SIG-M5 treated with dmso at 0.1 percent for 504 hours (cell line): ENCODE data around the gene P2RX3.
"Not testable (repeated sequence)": the region's sequence is repeated elsewhere in the genome, so short reads cannot be mapped to it uniquely, and the experiment has no call there.

Experiments used
- DNase-seq: peaks from one replicate; lab custom pipeline; 2025; ENCODE audit not compliant: unreplicated experiment; lab: John Stamatoyannopoulos, UW

The P2RX3 gene

DNA sequence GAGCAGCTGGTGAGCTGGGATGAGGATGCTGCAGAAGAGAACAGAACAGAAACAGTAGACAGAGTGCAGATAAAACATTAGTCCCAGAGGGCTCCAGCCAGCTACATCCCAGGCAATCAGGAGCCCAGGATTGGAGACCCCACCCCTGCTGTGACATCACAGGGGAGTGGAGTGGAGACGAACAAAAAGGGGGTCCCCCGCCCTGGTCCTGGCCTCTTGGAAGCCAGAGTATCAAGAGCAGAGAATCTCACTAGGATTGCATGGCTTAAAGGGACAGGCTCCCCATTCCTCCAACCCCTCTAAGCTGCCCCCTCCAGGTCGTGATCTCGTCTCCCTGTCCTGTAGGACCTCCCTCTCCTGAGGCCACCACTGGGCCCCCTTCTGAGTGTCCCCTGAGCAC is at the start of gene P2RX3:
Gene P2RX3 (plus strand): TSS at position 211 of the 400 bp plus-strand sequence. CDS start 199 bp downstream, outside the sequence.
- no peak for DNase-seq

DNA sequence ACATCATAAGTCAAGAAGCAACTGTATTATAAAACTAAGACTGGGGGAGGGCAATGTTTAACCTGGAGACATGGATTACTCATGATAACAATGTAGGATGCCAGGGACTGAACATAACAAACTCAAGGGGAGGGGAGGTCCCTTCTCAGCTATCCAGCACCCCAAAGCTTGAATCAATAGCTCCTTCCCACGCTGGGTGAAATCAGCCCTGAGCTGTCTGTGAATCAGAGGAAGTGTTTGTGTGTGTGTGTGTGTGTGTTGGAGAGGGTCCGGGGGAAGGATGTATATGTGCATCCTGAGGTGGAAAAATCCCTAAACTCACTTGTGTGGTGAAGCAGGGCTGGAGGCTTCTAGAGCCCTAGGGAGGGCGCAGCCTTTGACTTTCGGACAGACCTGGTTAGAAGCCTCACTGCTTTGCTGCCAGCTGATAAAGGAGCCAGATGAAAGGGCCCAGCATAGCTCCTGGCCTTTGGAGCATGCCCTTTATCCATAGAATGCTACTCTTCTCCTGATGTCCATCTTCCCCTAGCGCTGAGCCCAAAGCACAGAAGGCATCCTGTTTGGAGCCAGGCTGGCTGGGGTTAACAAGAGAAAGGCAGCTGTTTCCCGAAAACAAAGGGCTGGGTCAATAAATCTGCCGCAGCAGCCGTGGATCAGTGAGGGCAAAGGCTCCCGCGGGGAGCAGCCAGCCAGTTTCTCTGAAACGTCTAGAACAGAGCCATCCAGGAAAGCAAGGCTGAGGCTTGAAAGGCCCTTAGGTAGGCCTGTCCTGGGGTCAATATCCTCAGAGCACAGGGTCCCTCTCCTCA is 49.2 kb upstream of the P2RX3 start:
- DNase-seq, result no peak

DNA sequence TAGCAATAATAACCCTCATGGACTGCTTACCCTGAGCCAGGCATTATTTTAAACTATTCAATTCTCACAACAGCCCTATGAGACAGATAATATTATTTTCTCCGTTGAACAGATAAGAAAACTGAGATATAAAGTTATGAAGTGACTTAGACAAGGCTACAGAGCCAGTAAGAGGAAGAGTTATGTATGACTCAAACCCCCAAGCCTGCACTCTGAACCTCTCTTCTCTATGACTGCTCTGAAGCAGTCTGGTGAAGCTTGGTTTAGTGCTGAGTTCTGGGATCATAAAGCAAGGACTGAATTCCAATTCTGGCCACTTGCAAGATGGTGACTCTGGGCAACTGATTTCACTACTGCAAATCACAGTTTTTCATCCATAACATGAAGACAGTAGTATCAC is 47.9 kb upstream of the P2RX3 start:
- DNase-seq, result no peak

DNA sequence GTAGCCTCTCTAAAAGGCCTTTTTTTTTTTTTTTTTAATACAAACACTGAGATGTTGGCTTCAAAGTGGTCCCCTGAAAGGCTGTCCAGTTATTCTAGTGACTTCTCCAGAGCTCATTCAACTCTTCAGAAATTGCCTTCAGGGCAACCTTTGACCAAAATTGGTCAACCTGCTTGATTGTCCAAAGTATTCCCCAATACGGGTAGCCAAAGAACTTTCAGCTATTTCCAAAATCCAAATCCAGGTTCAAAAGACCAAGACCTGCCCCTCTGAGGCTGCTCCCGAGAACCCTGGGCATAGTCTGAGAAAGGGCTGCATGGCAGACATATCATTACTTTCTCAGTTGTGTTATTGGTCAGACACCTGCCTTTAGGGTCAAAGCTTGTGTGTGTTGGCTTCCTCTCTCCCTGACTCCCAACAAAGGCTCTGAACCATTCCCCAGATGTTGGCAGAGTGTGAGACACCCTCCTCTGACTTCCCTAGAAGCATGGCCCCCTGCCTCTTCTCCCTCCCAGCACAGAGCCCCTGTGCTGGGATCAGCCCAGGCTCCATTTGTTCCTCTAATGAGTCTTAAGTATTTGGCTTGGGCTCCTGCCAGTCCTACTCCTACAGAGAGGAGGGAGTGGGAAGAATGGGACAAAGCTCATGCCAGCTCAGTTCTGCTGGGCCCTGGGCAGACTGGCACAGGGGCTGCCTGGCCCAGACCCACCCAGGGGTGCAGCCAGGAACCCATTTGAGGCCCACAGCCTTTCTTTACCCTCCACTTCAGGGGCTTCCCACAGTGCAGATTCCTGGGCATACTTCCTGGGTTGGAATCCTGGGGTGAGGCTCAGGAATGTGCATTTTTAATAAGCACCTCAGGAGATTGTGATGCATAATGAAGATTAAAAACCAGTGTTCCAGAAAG is 43.7 kb upstream of the P2RX3 start:
- DNase-seq, result no peak

DNA sequence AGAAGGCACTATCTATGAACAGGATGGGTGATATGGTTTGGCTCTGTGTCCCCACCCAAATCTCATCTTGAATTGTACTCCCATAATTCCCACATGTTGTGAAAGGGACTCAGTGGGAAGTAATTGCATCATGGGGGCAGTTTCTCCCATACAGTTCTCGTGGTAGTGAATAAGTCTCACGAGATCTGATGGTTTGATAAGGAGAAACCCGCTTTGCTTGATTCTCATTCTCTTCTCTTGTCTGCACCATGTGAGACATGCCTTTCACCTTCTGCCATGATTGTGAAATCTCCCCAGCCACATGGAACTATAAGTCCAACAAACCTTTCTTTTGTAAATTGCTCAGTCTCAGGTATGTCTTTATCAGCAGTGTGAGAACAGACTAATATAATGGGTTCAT is 41.9 kb upstream of the P2RX3 start:
- DNase-seq, result not testable (repeated sequence)

DNA sequence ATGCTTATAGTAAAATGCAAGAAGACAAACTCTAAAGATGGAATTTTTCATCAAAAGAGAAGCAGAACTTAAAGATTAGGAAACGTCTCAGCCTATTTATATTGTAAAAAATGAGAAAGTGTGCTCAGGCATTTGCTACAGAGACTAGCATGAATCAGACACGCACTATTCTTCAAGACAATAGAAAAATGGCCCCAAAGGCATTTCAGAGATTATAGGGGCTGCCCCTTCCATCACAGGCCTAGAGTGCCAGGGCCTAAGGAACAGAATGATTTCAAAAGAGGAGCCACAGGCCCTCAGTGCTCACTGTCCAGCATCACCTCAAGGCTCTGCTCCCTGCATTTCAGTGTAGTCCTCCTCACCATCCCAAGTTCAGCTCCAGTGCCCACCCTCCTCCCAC is 40.9 kb upstream of the P2RX3 start:
- no peak for DNase-seq

DNA sequence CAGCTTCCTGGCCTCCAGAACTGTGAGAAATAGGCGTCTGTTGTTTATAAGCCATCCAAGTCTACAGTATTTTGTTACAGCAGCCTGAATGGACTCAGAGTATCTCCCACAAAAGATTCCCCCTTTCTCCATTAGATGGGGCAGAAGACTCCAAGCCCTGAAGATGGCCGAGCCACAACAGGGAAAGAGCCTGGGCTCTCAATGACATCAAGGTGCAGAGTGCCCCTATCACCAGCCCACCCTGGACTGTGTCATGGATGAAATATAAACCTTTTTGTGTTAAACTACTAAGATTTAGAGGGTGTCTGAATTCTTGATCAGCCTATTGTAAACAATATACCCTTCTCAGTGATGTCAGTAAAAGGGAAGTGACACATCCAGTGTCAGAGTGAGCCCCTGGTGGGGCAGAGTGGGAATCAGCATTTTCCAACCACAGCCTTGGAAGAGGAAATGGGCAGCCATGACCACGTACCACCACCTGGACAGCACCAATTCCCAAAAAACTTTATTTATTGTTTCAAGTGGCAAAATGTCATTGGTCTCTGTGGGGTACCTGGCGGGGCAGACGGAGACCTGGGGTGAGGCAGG is 38.9 kb upstream of the P2RX3 start:
- DNase-seq, result no peak

DNA sequence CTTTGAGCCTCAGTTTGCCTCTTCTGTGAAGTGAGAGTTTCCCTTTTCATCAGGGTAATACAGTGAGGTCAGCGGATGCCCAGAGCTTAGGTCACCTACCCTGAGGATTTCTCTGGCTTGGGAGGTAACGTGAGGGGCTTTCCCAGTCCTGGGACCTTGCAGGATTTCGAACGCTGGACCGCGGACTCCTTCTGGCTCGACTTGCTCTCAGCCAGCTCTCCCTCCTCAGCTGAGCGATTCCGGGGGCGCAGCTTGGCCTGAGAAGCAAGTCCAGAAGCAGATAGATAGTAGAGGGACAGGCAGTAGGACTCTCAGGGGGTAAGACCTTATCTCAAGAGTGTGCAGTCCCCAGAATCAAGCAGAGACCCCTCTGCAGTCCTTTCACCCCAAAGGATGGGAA is 37.4 kb upstream of the P2RX3 start:
- DNase-seq, result no peak

DNA sequence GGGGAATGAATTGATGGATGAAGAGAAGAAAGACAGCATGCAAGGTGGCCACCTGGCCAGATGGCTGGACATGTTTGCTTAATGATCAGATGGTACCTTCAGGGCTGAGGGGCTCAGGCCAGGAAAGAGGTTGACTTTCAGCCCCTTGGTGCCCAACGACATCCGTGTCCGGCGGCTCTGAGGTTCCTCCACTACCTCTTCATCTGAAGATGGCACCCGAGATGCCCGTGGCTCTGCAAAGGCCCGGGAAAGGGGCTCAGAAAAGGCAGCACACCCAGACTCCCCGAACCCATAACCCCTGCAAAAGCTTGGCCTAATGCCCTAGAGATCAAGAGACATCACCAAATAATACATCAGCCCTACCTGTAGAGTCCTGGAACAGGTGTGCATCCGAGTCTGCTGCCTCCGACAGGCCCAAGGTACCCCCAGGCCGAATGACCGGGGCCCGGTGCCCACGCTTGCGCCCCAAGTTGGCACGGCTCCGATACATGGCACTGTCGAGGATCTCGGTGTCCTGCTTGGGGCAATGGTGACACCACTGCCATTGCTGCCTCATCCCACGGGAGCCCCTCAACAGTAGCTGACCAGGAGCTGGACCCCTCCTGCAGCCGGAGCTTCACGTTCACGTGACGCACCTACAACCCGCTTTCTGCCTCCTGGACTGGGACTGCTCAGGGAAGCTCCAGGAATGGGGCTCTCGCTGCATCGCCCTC is 36.3 kb upstream of the P2RX3 start:
- DNase-seq, result no peak

DNA sequence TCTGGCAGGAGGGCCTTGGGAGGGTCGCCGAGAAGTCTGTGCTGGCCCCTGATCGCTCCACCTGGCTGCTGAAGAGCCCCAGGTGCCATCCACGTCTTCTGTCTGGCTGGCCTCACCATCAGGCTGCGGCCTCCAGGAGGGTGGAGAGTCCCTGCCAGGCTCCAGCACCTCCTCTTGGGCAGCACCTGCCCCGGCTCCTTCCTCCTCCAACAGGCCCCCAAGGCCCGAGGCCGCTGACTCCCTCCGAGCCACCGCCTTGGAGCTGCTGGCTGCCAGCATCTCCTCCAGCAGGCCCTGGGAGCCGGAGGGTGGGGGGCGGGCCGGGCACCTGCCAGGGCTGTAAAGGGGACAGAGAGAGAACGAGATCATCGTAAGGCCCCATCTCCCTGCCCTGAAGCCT is 35.7 kb upstream of the P2RX3 start:
- no peak for DNase-seq

DNA sequence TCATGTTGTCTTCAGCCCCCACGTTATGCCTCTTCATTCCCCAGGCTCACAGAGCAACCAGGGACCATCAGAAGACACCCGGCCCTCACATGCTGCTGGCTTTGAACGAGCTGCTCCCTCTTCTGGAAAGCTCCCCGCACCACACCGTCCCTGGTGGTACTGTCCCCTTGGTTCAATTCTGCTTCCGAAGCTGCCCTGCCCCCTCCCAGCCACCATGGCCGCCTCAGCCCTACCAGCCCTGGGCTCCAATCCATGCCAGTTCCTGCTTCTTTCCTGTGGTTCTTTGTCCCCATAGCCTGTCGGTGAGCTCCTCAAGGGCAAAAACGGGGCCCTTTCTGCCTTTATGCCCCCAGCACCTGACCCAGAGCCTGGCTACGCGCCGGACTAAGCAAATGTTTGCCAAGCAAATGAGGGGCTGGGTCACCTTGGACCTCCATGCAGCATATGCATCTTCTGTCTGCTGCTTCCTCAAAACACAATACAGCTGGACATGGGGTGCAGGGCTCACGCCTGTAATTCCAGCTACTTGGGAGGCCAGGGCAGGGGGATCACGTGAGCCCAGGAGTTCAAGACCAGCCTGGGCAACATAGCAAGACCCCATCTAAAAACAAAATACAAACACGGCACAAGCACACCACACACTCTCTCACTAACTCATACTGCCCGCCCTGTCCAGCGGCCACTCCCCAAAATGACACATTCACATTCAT is 34.7 kb upstream of the P2RX3 start:
- DNase-seq, result no peak

DNA sequence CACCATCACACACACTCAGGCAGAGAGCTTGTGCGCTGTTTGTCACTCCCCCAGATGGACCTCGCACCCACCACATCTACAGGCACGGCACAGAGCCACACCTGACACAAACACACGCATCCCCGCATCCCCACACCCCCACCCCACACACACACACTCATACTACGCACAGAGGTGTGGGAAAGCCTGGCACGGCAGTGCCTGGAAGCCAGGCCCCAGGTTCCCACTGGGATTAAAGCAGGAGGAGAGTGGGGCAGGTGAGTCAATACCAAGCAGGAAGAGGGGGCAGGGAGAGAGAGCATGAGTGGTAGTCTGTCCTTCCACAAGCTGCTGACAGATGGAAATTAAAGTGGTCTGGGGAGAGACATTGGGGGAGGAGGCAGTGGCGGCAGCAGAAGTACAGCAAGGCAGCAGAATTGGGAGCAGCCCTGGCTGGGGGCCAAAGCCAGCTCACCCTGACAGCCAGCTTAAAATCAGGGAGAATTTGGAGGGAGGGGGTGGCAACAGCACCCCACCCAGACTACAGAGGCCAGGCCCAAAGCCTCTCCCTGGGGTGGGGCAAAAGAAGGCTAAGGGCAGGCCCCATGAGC is 34.1 kb upstream of the P2RX3 start:
- DNase-seq, result no peak

DNA sequence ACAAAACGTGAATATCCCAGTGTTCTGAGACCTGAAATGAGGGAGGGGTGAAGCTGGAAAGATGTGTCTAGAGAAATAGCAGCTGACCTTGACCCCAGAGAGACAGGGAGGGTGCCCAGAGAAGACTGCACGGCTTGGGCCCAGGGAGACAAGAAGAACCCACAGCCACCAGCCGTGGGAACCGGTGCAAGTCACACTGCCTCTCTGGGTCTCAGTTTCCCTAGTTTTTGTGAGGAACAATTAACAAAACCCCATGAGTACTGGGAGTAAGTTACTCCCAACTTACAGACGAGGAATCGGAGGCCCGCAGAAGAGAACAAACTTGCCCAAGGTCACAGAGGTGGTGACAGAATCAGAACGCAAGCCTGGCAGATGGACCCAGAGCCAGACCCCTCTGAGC is 32.6 kb upstream of the P2RX3 start:
- DNase-seq, result no peak

DNA sequence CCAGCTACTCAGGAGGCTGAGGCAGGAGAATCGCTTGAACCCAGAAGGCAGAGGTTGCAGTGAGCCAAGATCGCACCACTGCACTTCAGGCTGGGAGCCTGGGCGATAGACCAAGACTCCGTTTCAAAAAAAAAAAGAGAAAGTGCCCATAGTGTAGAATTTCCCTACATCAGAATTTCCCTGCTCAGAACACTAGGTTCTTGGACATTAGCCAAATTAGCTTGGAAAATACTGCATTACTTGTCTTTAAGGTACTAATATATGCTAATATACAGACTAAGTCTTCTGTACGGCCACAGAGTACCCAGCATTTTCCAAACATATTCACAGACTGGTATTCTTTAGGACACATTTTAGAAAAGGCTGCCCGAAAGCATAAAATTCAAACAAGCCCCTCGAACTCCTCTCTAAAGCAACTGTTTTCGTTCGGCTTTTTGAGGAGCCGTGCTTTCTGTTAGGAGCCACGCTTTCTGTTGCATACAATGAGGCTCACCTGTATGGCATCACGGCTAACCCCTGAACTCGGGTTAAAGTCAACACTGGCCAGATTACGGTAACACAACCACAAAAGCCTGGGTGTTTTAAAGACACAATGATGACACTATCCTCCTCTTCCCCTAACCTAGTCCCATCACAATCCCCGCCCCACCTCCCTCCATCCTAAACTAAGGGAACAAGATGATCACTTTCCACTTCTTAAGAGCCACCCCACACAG is 31.8 kb upstream of the P2RX3 start:
- DNase-seq, result no peak

DNA sequence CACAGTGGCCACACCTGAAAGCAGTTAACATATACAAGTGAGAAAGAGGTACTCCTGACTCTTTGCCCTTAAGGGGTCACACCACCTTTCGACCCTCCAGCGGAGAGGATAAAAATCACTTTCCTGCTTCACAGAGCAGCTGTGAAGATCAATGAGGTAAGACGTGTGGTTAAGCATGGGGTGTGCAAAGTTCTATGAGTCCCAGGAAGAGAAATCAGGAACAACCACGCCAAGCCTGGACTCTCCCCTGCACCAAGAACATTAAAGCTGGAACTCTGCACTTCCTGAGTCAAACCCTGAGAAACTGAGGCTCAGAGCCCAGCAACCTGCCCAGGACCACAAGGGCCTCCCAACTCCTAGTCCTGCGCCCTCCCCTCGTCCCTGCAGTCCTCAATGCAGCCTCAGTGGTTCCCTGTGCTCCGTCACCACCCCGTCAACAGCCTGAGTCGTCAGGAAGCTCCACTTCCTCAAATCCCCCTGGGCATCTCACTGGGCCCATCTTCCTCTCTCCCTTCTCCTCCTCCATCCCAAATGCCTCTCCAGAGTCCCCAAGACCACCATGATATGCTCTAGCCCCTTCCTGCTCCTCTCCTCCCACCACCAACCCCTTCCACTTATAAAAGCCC is 31.1 kb upstream of the P2RX3 start:
- DNase-seq, result no peak

DNA sequence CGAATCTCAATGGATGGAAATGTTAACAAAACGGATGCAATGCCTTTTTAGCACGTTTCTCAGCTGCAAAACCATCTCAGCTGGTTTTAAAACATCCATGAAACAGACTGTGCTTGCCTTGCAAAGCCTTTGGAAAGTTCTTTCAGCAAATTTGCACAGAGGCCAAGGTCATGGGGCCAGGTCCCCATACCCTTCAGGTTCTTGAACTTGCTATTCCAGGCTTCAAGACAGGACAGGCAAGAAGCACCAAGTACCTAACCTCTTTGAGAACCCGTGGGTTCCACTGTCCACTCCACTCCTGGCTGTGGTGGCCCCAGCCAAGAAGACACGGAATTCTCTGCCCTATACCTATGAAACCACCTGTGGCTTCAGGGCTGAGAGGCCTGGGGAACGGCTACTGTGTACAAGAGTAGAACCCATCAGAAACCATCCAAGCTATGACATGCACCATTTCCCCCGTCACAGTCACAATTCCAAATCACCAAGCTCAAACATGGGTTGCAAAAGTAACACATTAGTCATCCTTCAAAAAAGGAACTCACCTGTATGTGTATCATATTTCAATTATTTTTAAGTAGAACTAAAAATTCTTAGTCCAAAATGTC is 30.4 kb upstream of the P2RX3 start:
- no peak for DNase-seq

DNA sequence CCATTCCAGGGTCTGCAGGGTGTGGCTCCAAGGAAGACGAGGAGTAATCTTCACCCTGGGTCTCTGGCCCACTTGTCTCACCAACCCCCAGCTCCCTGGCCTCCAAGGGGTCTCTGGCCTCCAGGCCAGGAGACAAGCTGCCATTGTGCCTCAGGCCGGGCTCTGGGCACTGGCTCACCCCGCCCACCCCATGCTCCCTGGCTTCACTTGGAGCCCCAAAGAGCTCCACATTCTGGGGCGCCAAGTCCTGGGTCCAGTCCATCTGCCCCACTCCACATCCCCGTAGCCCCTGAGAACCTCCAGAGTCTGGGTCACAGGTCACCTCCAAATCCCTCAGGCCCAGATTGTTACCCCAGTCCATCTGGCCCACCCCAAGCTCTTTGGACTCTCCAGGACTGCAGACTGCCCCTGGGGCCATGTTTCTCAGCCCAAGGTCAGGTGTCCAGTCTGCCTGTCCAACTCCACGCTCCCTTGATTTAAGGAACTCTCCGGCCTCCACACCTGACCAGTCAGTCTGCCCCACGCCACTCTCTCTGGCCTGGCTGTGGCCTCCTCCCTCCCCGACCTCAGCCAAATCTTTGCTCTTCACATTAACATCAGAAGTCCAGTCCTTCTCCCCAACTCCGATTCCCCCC is 29.6 kb upstream of the P2RX3 start:
- DNase-seq, result no peak
